Central memory CD8-positive, alpha-beta T cell (primary cell): Measurements from ENCODE around the gene SLC28A1.

Experiments
- ATAC-seq: fragments of 150-1000 bp; cut with Tn5 transposase; replicated peaks from 2 replicates; pipeline ENCODE4 v1.10.0; 2022; ENCODE audit warnings: mild to moderate bottlenecking, moderate FRiP score, moderate number of reproducible peaks; ENCODE audit not compliant: poor library complexity, severe bottlenecking; ENCODE audit errors: extremely low read depth
- DNase-seq, 2 donors: peaks; one replicate each; pipeline ENCODE4 v3.0.0; 2021; ENCODE audit warnings: low spot score in 2 of 2
- H3K27ac Mint-ChIP-seq: one replicate; pipeline ENCODE4 v1.8.0; 2022; ENCODE audit warnings: low read depth, mild to moderate bottlenecking, moderate library complexity, mixed read lengths
- H3K27me3 Mint-ChIP-seq: one replicate; pipeline ENCODE4 v1.8.0; 2022; ENCODE audit warnings: mixed read lengths
- H3K36me3 Mint-ChIP-seq: one replicate; pipeline ENCODE4 v1.8.0; 2022; ENCODE audit warnings: mild to moderate bottlenecking, moderate library complexity, mixed read lengths; ENCODE audit not compliant: insufficient read depth
- H3K4me1 Mint-ChIP-seq: one replicate; pipeline ENCODE4 v1.8.0; 2022; ENCODE audit warnings: mixed read lengths
- H3K4me3 Mint-ChIP-seq: one replicate; pipeline ENCODE4 v1.8.0; 2022; ENCODE audit warnings: mild to moderate bottlenecking, moderate library complexity, mixed read lengths
- H3K9me3 Mint-ChIP-seq: one replicate; pipeline ENCODE4 v1.8.0; 2022; ENCODE audit warnings: mixed read lengths

The SLC28A1 gene

GRCh38 chr15:84925906-84926305 lies 41.4 kb downstream of the SLC28A1 start:
- Mint-ChIP-seq H3K4me1 (peaks cover 6% of the 10 kb centered on the region), H3K27ac (no peak overlapping the region), H3K4me3 (no peak overlapping the region), H3K9me3 (no peaks in the 10 kb centered on the region), H3K36me3 (no peaks in the 10 kb centered on the region), H3K27me3 (no peaks in the 10 kb centered on the region)
- no peak for DNase-seq
- no peak for ATAC-seq

DNA sequence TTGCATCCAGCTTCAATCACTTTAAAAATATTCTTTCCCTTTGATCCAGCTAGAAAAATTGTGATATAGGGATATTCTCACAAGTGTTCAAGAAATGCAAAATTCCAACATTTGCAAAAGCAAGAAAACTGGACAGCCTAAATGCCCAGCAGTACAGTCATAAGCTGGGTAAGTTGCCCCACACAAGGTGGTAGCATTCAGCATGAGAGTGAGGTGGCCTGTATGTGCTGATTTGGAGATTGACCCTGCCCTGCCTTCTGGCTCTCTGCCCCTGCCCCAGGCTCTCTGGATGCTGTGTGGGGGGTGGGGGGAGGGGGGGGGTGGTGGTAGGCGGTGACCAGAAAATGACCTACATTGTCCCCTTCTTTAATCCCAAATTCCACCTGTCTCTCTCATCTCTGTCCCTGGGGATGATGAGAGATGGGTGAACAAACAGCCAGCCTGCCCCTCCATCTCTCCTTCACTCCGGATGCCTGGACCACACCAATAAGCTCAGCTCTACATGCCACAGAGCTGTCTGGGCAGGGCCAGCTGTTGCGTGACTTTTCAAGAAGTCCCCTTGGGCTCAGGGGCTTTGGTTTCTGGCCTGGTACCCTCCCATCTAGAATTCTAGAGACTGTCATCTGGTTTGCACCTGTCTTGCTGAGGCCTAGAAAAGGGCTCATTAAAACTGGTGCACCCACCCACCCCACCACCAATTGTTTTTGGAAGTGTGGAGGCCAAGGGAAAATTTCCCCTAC lies 42.2 kb downstream of the SLC28A1 start:
- H3K9me3 Mint-ChIP-seq: no peaks in the 10 kb centered on the region
- no peak overlapping the region for H3K27ac Mint-ChIP-seq
- DNase-seq: no peak
- no peaks in the 10 kb centered on the region for H3K36me3 Mint-ChIP-seq
- H3K4me1 Mint-ChIP-seq: peaks cover 6% of the 10 kb centered on the region
- no peaks in the 10 kb centered on the region for H3K27me3 Mint-ChIP-seq
- H3K4me3 Mint-ChIP-seq: no peak overlapping the region
- ATAC-seq: no peak

- Mint-ChIP-seq H3K4me1 (peaks cover 6% of the 10 kb centered on the region), H3K9me3 (no peaks in the 10 kb centered on the region), H3K4me3 (no peak overlapping the region), H3K27ac (no peak overlapping the region), H3K27me3 (no peaks in the 10 kb centered on the region), H3K36me3 (no peaks in the 10 kb centered on the region)
- DNase-seq (no peak), ATAC-seq (no peak)
Measured at GRCh38 chr15:84928843-84929168, 44.3 kb downstream of the SLC28A1 start.

- Mint-ChIP-seq H3K27me3 (no peaks in the 10 kb centered on the region), H3K4me3 (no peak overlapping the region), H3K27ac (no peak overlapping the region), H3K4me1 (peaks cover 6% of the 10 kb centered on the region), H3K36me3 (no peaks in the 10 kb centered on the region), H3K9me3 (no peaks in the 10 kb centered on the region)
- DNase-seq (no peak), ATAC-seq (no peak)
Measured at GRCh38 chr15:84929795-84930603, 45.5 kb downstream of the SLC28A1 start.

- no peak for ATAC-seq
- H3K27me3 Mint-ChIP-seq: peaks cover 23% of the 10 kb centered on the region
- no peak for DNase-seq
- H3K36me3 Mint-ChIP-seq: no peaks in the 10 kb centered on the region
- no peaks in the 10 kb centered on the region for H3K9me3 Mint-ChIP-seq
- H3K4me1 Mint-ChIP-seq: no peaks in the 10 kb centered on the region
- H3K27ac Mint-ChIP-seq: no peak overlapping the region
- H3K4me3 Mint-ChIP-seq: no peak overlapping the region
Measured at GRCh38 chr15:84934942-84935729, 50.7 kb downstream of the SLC28A1 start.

DNA sequence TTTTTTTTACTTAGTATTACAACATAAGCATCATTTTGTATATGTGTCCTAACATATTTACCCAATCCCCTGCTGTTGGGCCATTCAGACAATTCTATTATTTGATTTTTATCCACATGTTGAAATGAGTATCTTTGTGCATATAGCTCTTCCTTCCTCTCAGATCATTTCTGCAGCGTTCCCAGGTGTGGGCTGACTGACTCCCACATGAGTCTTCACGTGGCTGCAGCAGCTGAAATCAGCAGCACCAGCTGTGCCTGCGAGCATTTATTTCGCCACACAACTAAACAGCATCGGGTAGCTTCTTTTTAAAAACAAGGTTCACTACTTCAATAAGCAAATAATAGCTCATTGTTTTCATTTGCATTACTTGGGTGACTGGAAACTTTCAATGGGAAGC lies 52.7 kb downstream of the SLC28A1 start:
- DNase-seq: no peak

DNA sequence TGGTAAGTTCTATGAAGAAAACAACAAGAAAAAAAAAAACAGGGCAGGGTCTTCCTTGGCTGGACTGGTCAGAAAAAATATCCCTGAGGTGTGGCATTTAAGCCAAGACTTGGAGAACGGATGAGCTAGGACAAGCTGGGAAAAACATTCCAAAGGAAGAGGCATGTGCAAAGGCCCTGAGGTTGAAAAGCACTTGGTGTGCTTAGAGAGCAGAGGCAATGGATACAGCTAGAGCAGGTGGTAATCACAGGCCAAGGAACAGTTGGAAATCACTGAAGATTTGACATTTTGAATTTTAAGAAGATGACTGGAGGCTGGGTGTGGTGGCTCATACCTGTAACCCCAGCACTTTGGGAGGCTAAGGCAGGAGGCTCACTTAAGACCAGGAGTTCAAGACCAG lies 54.3 kb downstream of the SLC28A1 start:
- DNase-seq (no peak), ATAC-seq (no peak)
- no peaks in the 10 kb centered on the region for H3K9me3 Mint-ChIP-seq
- H3K4me1 Mint-ChIP-seq: no peaks in the 10 kb centered on the region
- H3K27ac Mint-ChIP-seq: no peak overlapping the region
- H3K36me3 Mint-ChIP-seq: no peaks in the 10 kb centered on the region
- peaks cover 35% of the 10 kb centered on the region for H3K27me3 Mint-ChIP-seq
- no peak overlapping the region for H3K4me3 Mint-ChIP-seq

More for the DNA sequence above, 52.7 kb downstream of the SLC28A1 start:
- Mint-ChIP-seq H3K4me3 (no peak overlapping the region), H3K27ac (no peak overlapping the region), H3K27me3 (peaks cover 35% of the 10 kb centered on the region), H3K9me3 (no peaks in the 10 kb centered on the region), H3K4me1 (no peaks in the 10 kb centered on the region), H3K36me3 (no peaks in the 10 kb centered on the region)
- no peak for ATAC-seq

- Mint-ChIP-seq H3K36me3 (peaks cover under 1% of the 10 kb centered on the region), H3K27ac (no peak overlapping the region), H3K9me3 (no peaks in the 10 kb centered on the region), H3K4me3 (no peak overlapping the region), H3K27me3 (peaks cover 35% of the 10 kb centered on the region), H3K4me1 (no peaks in the 10 kb centered on the region)
- no peak for ATAC-seq
- DNase-seq: no peak
Measured at GRCh38 chr15:84940399-84940798, 55.9 kb downstream of the SLC28A1 start.

DNA sequence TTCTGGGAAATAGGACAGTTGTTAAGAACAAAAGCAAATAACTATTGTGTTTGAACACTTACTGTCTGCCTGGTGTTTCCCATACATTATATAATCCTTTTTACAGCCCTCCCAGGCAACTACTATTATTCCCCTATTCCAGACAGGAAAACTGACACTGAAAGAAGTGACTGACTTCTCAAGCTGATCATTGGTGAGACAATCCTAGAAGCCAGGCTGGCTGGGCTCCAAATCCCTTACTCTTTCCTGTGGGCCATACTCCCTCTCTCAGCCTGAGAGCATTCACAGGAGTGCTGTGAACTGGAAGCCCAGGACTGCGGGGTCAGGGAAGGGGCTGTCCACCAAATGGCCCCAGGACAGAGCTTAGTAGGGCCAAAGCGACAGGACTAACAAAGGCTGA lies 58.0 kb downstream of the SLC28A1 start:
- H3K4me1 Mint-ChIP-seq: no peaks in the 10 kb centered on the region
- H3K27ac Mint-ChIP-seq: no peak overlapping the region
- H3K4me3 Mint-ChIP-seq: no peak overlapping the region
- no peaks in the 10 kb centered on the region for H3K9me3 Mint-ChIP-seq
- no peak for DNase-seq
- peaks cover 27% of the 10 kb centered on the region for H3K27me3 Mint-ChIP-seq
- no peak for ATAC-seq
- H3K36me3 Mint-ChIP-seq: peaks cover 2% of the 10 kb centered on the region

- Mint-ChIP-seq H3K36me3 (peaks cover 2% of the 10 kb centered on the region), H3K9me3 (no peaks in the 10 kb centered on the region), H3K27ac (no peak overlapping the region), H3K27me3 (peaks cover 14% of the 10 kb centered on the region), H3K4me3 (no peak overlapping the region), H3K4me1 (no peaks in the 10 kb centered on the region)
- ATAC-seq (no peak), DNase-seq (no peak)
Measured at GRCh38 chr15:84944311-84944710, 59.8 kb downstream of the SLC28A1 start.

GRCh38 chr15:84944861-84945260 lies 60.4 kb downstream of the SLC28A1 start:
- no peak for DNase-seq
- Mint-ChIP-seq H3K27ac (no peak overlapping the region), H3K4me3 (no peak overlapping the region), H3K27me3 (peaks cover 18% of the 10 kb centered on the region), H3K36me3 (peaks cover 2% of the 10 kb centered on the region), H3K9me3 (no peaks in the 10 kb centered on the region), H3K4me1 (no peaks in the 10 kb centered on the region)
- no peak for ATAC-seq

DNA sequence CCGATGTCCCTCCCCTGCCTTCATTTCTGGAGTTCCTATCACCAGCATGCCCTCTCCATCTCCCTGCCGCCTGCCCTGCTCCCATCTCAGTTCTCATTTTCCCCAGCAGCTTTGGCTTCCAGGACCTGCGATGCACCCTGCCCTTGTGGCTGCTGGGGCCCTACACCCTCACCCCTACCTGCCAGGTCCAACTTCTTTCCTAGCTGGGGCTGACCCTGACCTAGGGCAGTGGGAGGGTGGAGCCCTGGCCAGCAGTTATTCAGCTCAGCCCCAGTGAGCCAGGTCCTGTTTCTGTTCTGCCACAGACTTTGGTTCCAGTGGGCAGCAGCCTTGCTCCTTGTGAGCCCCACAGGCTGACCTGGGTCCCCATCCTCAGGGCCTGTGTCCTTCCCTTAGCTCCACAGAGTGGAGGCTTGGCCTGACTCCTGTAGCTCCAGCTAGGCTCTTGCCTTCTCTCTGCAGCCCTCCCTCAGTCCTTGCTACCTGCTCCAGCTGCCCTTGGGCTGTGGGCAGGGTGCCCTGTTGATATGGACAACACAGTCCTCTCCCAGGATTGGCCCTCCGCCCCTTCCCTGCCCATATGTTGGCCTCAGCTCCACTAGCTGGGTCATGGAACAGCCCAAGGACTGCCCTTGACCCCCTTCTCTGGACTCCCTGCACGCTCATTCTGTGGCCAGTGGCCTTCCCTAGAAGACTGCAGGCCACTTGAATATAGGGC lies 62.5 kb downstream of the SLC28A1 start:
- Mint-ChIP-seq H3K4me1 (no peaks in the 10 kb centered on the region), H3K36me3 (peaks cover 2% of the 10 kb centered on the region), H3K9me3 (no peaks in the 10 kb centered on the region), H3K27ac (no peak overlapping the region), H3K27me3 (peaks cover 15% of the 10 kb centered on the region), H3K4me3 (no peak overlapping the region)
- no peak for DNase-seq
- no peak for ATAC-seq
